ENCODE measurements around the gene NR3C2. TPM values are rescaled to one million over a fixed set of nuclear protein-coding genes. Genes with fewer than 3 reads are reported as not detected.
A peak's percentile ranks its signal among the peaks of the same experiment; 100 is the strongest.

Gene NR3C2
- total and polyA plus RNA-seq, 10 of the 15 experiments (the other 5 are each of a cell fraction or from before 2014, with no cell fraction given), result 0.05 to 0.11 (median 0.08) TPM; not detected in 4

DNA sequence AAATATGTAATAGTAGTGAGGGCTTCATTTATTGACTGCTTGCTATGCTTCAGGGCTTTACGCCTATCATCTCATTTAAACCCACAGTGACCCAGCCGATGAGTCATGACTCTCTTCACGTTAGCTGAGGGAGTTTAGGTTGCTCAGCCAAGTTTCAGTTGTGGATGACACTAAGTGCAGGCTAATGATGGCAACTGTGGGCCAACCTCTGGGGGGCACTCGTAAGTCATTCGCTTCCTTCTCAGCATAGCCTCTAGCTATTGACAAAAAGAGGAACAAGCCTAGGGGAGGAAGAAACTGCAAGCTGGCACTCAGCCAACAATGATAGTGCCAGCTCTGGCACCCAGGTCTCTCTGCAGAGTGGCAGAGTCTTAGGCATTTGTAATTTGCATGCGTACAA lies 385.3 kb downstream of the NR3C2 start (continued):
- no peak for TF ChIP-seq HDGF (IDR thresholded peaks at IDR 0.05)
- TF ChIP-seq NBN (IDR thresholded peaks at IDR 0.05), result peak; percentile 50; the same call in 1 of the 2 replicates
- TF ChIP-seq SIX5 (IDR thresholded peaks at IDR 0.05; ENCODE audit: low read depth, low read length, severe bottlenecking), result no peak
- no peak for TF ChIP-seq TBL1XR1 (IDR thresholded peaks at IDR 0.05; ENCODE audit: low read depth, low read length)
- TF ChIP-seq, protein P1, sequence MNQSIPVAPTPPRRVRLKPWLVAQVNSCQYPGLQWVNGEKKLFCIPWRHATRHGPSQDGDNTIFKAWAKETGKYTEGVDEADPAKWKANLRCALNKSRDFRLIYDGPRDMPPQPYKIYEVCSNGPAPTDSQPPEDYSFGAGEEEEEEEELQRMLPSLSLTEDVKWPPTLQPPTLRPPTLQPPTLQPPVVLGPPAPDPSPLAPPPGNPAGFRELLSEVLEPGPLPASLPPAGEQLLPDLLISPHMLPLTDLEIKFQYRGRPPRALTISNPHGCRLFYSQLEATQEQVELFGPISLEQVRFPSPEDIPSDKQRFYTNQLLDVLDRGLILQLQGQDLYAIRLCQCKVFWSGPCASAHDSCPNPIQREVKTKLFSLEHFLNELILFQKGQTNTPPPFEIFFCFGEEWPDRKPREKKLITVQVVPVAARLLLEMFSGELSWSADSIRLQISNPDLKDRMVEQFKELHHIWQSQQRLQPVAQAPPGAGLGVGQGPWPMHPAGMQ (IDR thresholded peaks at IDR 0.05; ENCODE audit: borderline replicate concordance), result no peak
- TF ChIP-seq WRNIP1 (IDR thresholded peaks at IDR 0.05; ENCODE audit: borderline replicate concordance, low read depth, low read length), result no peak
- TF ChIP-seq CBFB (IDR thresholded peaks at IDR 0.05; ENCODE audit: low read depth), result no peak
- TF ChIP-seq SUZ12 (IDR thresholded peaks at IDR 0.05; ENCODE audit: unreplicated experiment), result no peak
- TF ChIP-seq MEF2A (IDR thresholded peaks at IDR 0.05; ENCODE audit: insufficient read depth, low read depth, low read length), result no peak
- TF ChIP-seq ZZZ3 (IDR thresholded peaks at IDR 0.05; ENCODE audit: control insufficient read depth, insufficient read length, low read depth), result no peak
- TF ChIP-seq SUPT20H (IDR thresholded peaks at IDR 0.05; ENCODE audit: borderline replicate concordance, control insufficient read depth, low read depth, low read length), result no peak
- TF ChIP-seq TCF12 (IDR thresholded peaks at IDR 0.05; ENCODE audit: low read depth, low read length), result no peak
- no peak for TF ChIP-seq RB1 (IDR thresholded peaks at IDR 0.05; ENCODE audit: borderline replicate concordance)
- peak; percentile 59 for TF ChIP-seq IKZF1 (conservative IDR thresholded peaks at IDR 0.05)
- peak; percentile 57 for TF ChIP-seq RAD21 (IDR thresholded peaks at IDR 0.05; ENCODE audit: insufficient read depth, low read depth, low read length)
- TF ChIP-seq STAT3 (IDR thresholded peaks at IDR 0.05; ENCODE audit: low read depth, low read length), result no peak
- TF ChIP-seq PAX5 (IDR thresholded peaks at IDR 0.05; ENCODE audit: borderline replicate concordance, low read depth, low read length), result 0 out of 2 replicates have a peak, but pooled peaks have one; percentile 6
- no peak for TF ChIP-seq BACH1 (IDR thresholded peaks at IDR 0.05; ENCODE audit: borderline replicate concordance)
- no peak for TF ChIP-seq SREBF2 (IDR thresholded peaks at IDR 0.05; ENCODE audit: low read length)
- TF ChIP-seq, protein P2, sequence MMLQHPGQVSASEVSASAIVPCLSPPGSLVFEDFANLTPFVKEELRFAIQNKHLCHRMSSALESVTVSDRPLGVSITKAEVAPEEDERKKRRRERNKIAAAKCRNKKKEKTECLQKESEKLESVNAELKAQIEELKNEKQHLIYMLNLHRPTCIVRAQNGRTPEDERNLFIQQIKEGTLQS (IDR thresholded peaks at IDR 0.05; ENCODE audit: borderline replicate concordance, extremely low read depth, low read depth, low read length), result no peak
- TF ChIP-seq, protein P3, sequence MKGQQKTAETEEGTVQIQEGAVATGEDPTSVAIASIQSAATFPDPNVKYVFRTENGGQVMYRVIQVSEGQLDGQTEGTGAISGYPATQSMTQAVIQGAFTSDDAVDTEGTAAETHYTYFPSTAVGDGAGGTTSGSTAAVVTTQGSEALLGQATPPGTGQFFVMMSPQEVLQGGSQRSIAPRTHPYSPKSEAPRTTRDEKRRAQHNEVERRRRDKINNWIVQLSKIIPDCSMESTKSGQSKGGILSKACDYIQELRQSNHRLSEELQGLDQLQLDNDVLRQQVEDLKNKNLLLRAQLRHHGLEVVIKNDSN (IDR thresholded peaks at IDR 0.05; ENCODE audit: borderline replicate concordance, extremely low read length, insufficient read depth, low read depth, low read length), result no peak
- no peak for TF ChIP-seq CHD2 (IDR thresholded peaks at IDR 0.05; ENCODE audit: borderline replicate concordance, low read depth, low read length)
- TF ChIP-seq, protein P4, sequence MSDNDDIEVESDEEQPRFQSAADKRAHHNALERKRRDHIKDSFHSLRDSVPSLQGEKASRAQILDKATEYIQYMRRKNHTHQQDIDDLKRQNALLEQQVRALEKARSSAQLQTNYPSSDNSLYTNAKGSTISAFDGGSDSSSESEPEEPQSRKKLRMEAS (IDR thresholded peaks at IDR 0.05; ENCODE audit: low read depth, low read length), result no peak
- peak; percentile 41; the same call in 1 of the 2 replicates for TF ChIP-seq CREM (IDR thresholded peaks at IDR 0.05; ENCODE audit: low read depth)
- TF ChIP-seq EZH2 (IDR thresholded peaks at IDR 0.05; ENCODE audit: borderline replicate concordance, control insufficient read depth, low read depth, low read length), result no peak
- 0 out of 2 replicates have a peak, but pooled peaks have one; percentile 27 for TF ChIP-seq BCL11A (IDR thresholded peaks at IDR 0.05; ENCODE audit: low read depth, low read length)
- TF ChIP-seq HDAC2 (IDR thresholded peaks at IDR 0.05), result no peak
- 0 out of 2 replicates have a peak, but pooled peaks have one; percentile 10 for TF ChIP-seq JUND (IDR thresholded peaks at IDR 0.05; ENCODE audit: low read depth, low read length)
- TF ChIP-seq, protein P5, sequence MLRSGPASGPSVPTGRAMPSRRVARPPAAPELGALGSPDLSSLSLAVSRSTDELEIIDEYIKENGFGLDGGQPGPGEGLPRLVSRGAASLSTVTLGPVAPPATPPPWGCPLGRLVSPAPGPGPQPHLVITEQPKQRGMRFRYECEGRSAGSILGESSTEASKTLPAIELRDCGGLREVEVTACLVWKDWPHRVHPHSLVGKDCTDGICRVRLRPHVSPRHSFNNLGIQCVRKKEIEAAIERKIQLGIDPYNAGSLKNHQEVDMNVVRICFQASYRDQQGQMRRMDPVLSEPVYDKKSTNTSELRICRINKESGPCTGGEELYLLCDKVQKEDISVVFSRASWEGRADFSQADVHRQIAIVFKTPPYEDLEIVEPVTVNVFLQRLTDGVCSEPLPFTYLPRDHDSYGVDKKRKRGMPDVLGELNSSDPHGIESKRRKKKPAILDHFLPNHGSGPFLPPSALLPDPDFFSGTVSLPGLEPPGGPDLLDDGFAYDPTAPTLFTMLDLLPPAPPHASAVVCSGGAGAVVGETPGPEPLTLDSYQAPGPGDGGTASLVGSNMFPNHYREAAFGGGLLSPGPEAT (IDR thresholded peaks at IDR 0.05; ENCODE audit: low read depth), result peak; percentile 26; the same call in 1 of the 2 replicates
- TF ChIP-seq POLR2AphosphoS2 (IDR thresholded peaks at IDR 0.05; ENCODE audit: low read depth, low read length), result no peak
